Smooth muscle cell (in vitro differentiated cells): ENCODE data around the gene RPS6KA3. TPM values are rescaled to one million over a fixed set of nuclear protein-coding genes. Genes with fewer than 3 reads are reported as not detected.

Experiments
- DNase-seq: peaks from one replicate; lab custom pipeline; 2025; ENCODE audit not compliant: unreplicated experiment; lab: John Stamatoyannopoulos, UW
- H2AFZ ChIP-seq: fragments of 200-600 bp; sonication (generic); 2 replicates; pipeline ENCODE4 v1.6.0; 2016; ENCODE audit warnings: antibody characterized with exemption, low read depth, mild to moderate bottlenecking
- H3F3A ChIP-seq: fragments of 200-600 bp; sonication (generic); 2 replicates; pipeline ENCODE4 v1.6.0; 2017; ENCODE audit warnings: antibody characterized with exemption, low read depth
- H3K27ac ChIP-seq: fragments of 200-600 bp; sonication (generic); 2 replicates; pipeline ENCODE4 v1.5.1; 2016; ENCODE audit warnings: low read depth, mild to moderate bottlenecking
- H3K27me3 ChIP-seq: fragments of 200-600 bp; sonication (generic); 2 replicates; pipeline ENCODE4 v1.6.1; 2016; ENCODE audit warnings: low read depth, mild to moderate bottlenecking
- H3K36me3 ChIP-seq: fragments of 200-600 bp; sonication (generic); 2 replicates; pipeline ENCODE4 v1.5.1; 2016; ENCODE audit warnings: low read depth
- H3K4me1 ChIP-seq: fragments of 200-600 bp; sonication (generic); 2 replicates; pipeline ENCODE4 v1.5.1; 2016; ENCODE audit warnings: low read depth
- H3K4me2 ChIP-seq: fragments of 200-600 bp; sonication (generic); 2 replicates; pipeline ENCODE4 v1.6.0; 2016; ENCODE audit warnings: mild to moderate bottlenecking
- H3K4me3 ChIP-seq: fragments of 200-600 bp; sonication (generic); 2 replicates; pipeline ENCODE4 v1.5.1; 2016; ENCODE audit warnings: mild to moderate bottlenecking
- H3K79me2 ChIP-seq: fragments of 200-600 bp; sonication (generic); 2 replicates; pipeline ENCODE4 v1.6.0; 2016; ENCODE audit warnings: low read depth, mild to moderate bottlenecking
- H3K9ac ChIP-seq: fragments of 200-600 bp; sonication (generic); 2 replicates; pipeline ENCODE4 v1.6.0; 2016; ENCODE audit warnings: low read depth
- H3K9me3 ChIP-seq: fragments of 200-600 bp; sonication (generic); replicated peaks from 2 replicates; pipeline ENCODE4 v1.5.1; 2016; ENCODE audit warnings: low read depth
- H4K20me1 ChIP-seq: fragments of 200-600 bp; sonication (generic); 2 replicates; pipeline ENCODE4 v1.6.0; 2016; ENCODE audit warnings: low read depth
- WGBS: methylation state at CpG from one replicate; pipeline ENCODE4 v1.1.7; 2016; ENCODE audit warnings: low lambda C conversion rate; 5-methylcytosine and 5-hydroxymethylcytosine counted together
- polyA plus RNA-seq: library from polyadenylated mRNA; unstranded; fragments of >200 nt; fragmentation: Nextera tagmentation; extraction: Ambion mirVana; gene quantifications from 2 replicates; pipeline ENCODE4 v1.2.1, GENCODE V29; 2016
- total RNA-seq: library from RNA; depleted of rRNA; stranded (reverse); fragments of >200 nt; gene quantifications from 2 replicates; pipeline ENCODE4 v1.2.3, GENCODE V29; 2014
- TF ChIP-seq, protein P1 (sequence below): fragments of 200-600 bp; sonication (generic); IDR thresholded peaks from 2 replicates; pipeline ENCODE4 v1.5.1; 2017; ENCODE audit warnings: borderline replicate concordance, mild to moderate bottlenecking, antibody characterized with exemption; ENCODE audit not compliant: insufficient read depth, poor library complexity, severe bottlenecking

Gene RPS6KA3
- total RNA-seq (37.2 and 38.9 TPM in 2 replicates), polyA plus RNA-seq (14.7 and 15.4 TPM in 2 replicates)

DNA sequence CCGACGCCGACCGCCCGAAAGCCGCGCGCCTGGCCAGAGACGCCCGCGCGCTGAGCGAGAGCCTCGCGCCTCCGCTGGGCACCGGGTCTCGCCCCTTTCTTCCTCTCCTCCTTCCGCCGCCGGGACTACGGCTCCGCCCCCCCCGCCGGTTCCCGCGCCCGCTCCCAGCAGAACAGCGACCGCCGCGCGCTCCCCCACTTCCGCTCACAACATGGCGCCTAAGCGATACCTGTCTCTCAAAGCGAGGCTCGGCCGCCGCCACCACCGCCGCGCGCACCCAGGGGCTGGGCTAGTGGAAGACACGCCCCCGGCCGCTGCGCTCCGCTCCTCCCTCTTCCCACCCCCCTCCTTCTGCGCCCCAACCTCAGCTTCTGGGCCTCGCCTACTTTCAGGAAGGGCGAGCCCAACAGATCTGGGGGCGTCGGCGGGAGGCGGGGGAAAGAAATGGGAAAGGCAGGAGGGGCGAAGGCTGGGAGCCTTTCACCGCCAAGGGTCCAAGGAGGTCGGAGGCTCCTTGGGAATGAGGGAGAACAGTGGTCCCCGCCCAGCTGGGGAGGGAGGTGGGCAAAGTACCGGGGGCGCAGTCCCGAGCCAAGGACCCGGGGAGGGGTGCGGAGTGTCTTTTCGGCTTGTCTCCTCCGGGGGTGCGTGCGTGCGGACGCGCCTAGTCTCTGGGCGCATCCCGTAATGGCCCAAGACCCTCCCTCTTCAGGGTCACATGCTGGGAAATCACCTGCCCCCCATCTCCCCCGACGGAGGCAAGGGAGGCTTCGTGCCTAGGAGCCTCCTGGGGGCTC, at the start of gene RPS6KA3:
Gene RPS6KA3, minus strand, starts transcription at position 100 of the 797 bp plus-strand sequence. CDS start 277 bp downstream, outside the sequence.
- Histone ChIP-seq H3K79me2 (peaks cover 25% of the 10 kb centered on the region), H3K36me3 (no peaks in the 10 kb centered on the region), H3K4me1 (no peaks in the 10 kb centered on the region), H3K27me3 (no peaks in the 10 kb centered on the region), H3K4me3 (peak within 1 kb of the TSS; percentile 75), H4K20me1 (peaks cover 31% of the 10 kb centered on the region), H3K9me3 (no peaks in the 10 kb centered on the region), H3F3A (peaks cover 5% of the 10 kb centered on the region), H2AFZ (peak within 1 kb of the TSS; percentile 71), H3K27ac (peak within 1 kb of the TSS; percentile 94), H3K9ac (peak within 1 kb of the TSS; percentile 92), H3K4me2 (peak within 1 kb of the TSS; percentile 84)
- DNase-seq = peak; percentile 55
- 54% methylated on average over 48 of the region's 77 CpGs for WGBS
- TF ChIP-seq, protein P1, sequence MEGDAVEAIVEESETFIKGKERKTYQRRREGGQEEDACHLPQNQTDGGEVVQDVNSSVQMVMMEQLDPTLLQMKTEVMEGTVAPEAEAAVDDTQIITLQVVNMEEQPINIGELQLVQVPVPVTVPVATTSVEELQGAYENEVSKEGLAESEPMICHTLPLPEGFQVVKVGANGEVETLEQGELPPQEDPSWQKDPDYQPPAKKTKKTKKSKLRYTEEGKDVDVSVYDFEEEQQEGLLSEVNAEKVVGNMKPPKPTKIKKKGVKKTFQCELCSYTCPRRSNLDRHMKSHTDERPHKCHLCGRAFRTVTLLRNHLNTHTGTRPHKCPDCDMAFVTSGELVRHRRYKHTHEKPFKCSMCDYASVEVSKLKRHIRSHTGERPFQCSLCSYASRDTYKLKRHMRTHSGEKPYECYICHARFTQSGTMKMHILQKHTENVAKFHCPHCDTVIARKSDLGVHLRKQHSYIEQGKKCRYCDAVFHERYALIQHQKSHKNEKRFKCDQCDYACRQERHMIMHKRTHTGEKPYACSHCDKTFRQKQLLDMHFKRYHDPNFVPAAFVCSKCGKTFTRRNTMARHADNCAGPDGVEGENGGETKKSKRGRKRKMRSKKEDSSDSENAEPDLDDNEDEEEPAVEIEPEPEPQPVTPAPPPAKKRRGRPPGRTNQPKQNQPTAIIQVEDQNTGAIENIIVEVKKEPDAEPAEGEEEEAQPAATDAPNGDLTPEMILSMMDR = no peak

DNA sequence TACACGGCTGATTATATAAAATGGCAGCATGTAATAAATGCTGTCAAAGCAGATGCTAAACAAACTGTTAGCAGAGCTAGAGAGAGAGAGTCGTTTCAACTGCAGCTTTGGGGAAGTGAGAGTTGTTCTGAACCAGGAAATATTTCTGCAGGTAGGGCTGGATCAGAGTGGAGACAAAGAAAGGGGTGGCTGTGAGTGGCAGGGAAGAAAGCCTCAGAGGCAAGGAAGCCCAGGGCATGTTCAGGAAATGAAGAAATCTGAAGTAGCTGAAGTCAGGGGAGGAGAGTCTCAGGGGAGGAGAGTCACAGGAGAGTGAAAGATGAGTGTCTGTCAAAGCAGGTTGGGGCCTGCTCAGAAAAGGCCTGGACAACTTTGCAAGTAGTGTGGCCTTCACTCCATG, 48.4 kb upstream of the RPS6KA3 start:
- Histone ChIP-seq H3K36me3 (no peaks in the 10 kb centered on the region), H4K20me1 (no peaks in the 10 kb centered on the region), H2AFZ (no peak overlapping the region), H3K4me3 (no peak overlapping the region), H3K9ac (no peak overlapping the region), H3K4me1 (no peaks in the 10 kb centered on the region), H3F3A (no peaks in the 10 kb centered on the region), H3K27me3 (no peaks in the 10 kb centered on the region), H3K27ac (no peak overlapping the region), H3K79me2 (no peaks in the 10 kb centered on the region), H3K4me2 (no peak overlapping the region), H3K9me3 (no peaks in the 10 kb centered on the region)
- TF ChIP-seq, protein P1 = no peak
- DNase-seq = no peak
- 59% methylated on average over 2 of the region's 2 CpGs for WGBS

DNA sequence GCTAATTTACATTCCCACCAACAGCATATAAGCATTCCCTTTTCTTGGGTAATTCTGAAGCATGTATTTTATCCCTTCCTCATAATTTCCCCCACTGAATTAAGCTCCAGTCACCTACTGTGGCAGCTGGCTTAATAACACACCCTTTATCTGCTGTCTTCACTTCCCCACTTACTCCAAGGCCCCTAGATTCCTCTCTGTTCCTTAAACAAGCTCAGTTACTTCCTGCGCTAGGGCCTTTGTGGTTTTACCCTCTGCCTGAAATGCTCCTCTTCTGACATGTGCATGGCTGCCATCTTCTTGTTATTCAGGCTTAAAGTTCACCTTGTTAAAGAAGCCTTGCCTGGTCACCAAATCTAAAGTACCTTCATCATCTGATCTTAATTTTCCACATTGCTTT, 47.2 kb upstream of the RPS6KA3 start:
- TF ChIP-seq, protein P1 = no peak
- DNase-seq = no peak
- Histone ChIP-seq H3K9me3 (no peaks in the 10 kb centered on the region), H3K4me2 (no peak overlapping the region), H3K9ac (no peak overlapping the region), H3K79me2 (no peaks in the 10 kb centered on the region), H3K36me3 (no peaks in the 10 kb centered on the region), H3K27ac (no peak overlapping the region), H3F3A (no peaks in the 10 kb centered on the region), H3K27me3 (no peaks in the 10 kb centered on the region), H3K4me1 (no peaks in the 10 kb centered on the region), H2AFZ (no peak overlapping the region), H3K4me3 (no peak overlapping the region), H4K20me1 (no peaks in the 10 kb centered on the region)
- 90% methylated on average over 1 of the region's 1 CpG for WGBS
